CD4-positive, CD25-positive, alpha-beta regulatory T cell (primary cell): ENCODE measurements around the gene ITPKC. TPM values are rescaled to one million over a fixed set of nuclear protein-coding genes. Genes with fewer than 3 reads are reported as not detected.

Experiments used
- ATAC-seq, 2 donors: fragments of 150-1000 bp; cut with Tn5 transposase; one replicate each; pipeline ENCODE4 v1.10.0; 2021; ENCODE audit warnings: low read depth in 2 of 2, moderate number of reproducible peaks in 2 of 2, moderate library complexity in 1 of 2
- DNase-seq, 3 donors: peaks; one replicate each; pipeline versions ENCODE4 v3.0.0 to v3.0.0-alpha.2; 2012 to 2022; ENCODE audit warnings: mixed read lengths in 1 of 3
- H3K27ac ChIP-seq: one replicate; pipeline ENCODE4 v1.7.0; 2013; ENCODE audit warnings: mild to moderate bottlenecking, low read length; ENCODE audit not compliant: insufficient read depth, poor library complexity, severe bottlenecking
- H3K27me3 ChIP-seq: one replicate; pipeline ENCODE4 v1.7.0; 2013; ENCODE audit warnings: low read length; ENCODE audit not compliant: control insufficient read depth, insufficient read depth
- H3K36me3 ChIP-seq: one replicate; pipeline ENCODE4 v1.7.0; 2013; ENCODE audit warnings: mild to moderate bottlenecking, low read length, moderate library complexity; ENCODE audit not compliant: control insufficient read depth, insufficient read depth
- H3K4me1 ChIP-seq: 2 replicates; pipeline ENCODE4 v1.7.0; 2013; ENCODE audit warnings: mild to moderate bottlenecking, low read length; ENCODE audit not compliant: insufficient read depth, control insufficient read depth, poor library complexity, severe bottlenecking
- H3K4me3 ChIP-seq: one replicate; pipeline ENCODE4 v1.7.0; 2013; ENCODE audit warnings: low read depth, mild to moderate bottlenecking, low read length, moderate library complexity
- H3K9me3 ChIP-seq, 2 experiments: 1 replicate in 1 of 2; 2 replicates in 1 of 2; pipeline ENCODE4 v1.7.0; 2013; ENCODE audit warnings: low read length in 2 of 2, mild to moderate bottlenecking in 1 of 2, moderate library complexity in 1 of 2; ENCODE audit not compliant: control insufficient read depth in 2 of 2
- H3K27ac Mint-ChIP-seq, 3 donors: one replicate each; pipeline ENCODE4 v1.8.0; 2020 to 2022; ENCODE audit warnings: mild to moderate bottlenecking in 3 of 3, mixed read lengths in 3 of 3, moderate library complexity in 2 of 3
- H3K27me3 Mint-ChIP-seq: one replicate; pipeline ENCODE4 v1.8.0; 2022; ENCODE audit warnings: mild to moderate bottlenecking, mixed read lengths
- H3K36me3 Mint-ChIP-seq: one replicate; pipeline ENCODE4 v1.8.0; 2020; ENCODE audit warnings: mixed read lengths
- H3K4me1 Mint-ChIP-seq, 4 donors: one replicate each; pipeline ENCODE4 v1.8.0; 2020 to 2022; ENCODE audit warnings: mixed read lengths in 4 of 4, mild to moderate bottlenecking in 1 of 4
- H3K4me3 Mint-ChIP-seq, 4 donors: one replicate each; pipeline ENCODE4 v1.8.0; 2020 to 2022; ENCODE audit warnings: mild to moderate bottlenecking in 4 of 4, mixed read lengths in 4 of 4, moderate library complexity in 3 of 4
- H3K9me3 Mint-ChIP-seq, 7 donors: one replicate each; pipeline ENCODE4 v1.8.0; 2020 to 2022; ENCODE audit warnings: mixed read lengths in 7 of 7, mild to moderate bottlenecking in 3 of 7, moderate library complexity in 2 of 7
- polyA plus RNA-seq, 4 donors: library from polyadenylated mRNA; unstranded; fragments of 300-500 nt; fragmentation: Illumina TruSeq; gene quantifications; one replicate each; pipeline ENCODE4 v1.2.3, GENCODE V29; 2021
- total RNA-seq: library from RNA; stranded (reverse); gene quantifications from one replicate; pipeline ENCODE4 v1.2.3, GENCODE V29; 2022

Gene ITPKC
- total and polyA plus RNA-seq, 5 donors from 2014 or later, result 2.2 to 5.6 (median 4.5) TPM

DNA sequence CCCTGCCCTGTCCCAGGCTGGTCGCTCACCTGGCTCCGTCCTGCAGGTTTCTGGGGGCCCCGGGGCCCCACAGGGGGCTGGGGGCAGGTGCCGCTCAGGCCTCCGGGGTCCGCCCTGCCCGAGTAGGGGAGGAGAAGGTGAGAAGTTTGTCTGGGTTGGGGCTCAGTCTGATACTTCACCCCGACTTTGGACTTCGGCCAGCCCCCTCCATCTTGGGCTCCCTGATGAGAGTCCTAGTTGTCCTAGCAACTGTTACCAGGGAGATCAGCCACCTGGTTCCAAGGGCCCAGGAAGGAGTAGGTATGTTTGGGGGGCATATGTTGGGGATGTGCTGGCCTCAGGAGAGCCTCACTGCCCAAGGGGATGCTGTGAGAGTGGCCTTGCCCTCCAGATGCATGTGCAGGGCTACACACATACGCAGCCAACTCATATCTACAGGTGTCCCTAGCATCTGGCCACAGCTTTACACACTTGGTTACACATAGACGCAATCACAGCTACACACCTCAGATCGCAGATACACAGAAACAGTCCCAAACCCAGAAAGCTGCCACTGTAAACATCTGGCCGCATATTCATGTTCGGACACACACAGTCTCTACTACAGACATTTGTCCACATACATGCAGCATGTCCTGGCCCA lies 29.9 kb upstream of the ITPKC start:
- Histone ChIP-seq H3K9me3 (no peaks in the 10 kb centered on the region), H3K36me3 (no peaks in the 10 kb centered on the region), H3K27me3 (no peaks in the 10 kb centered on the region), H3K4me3 (no peak overlapping the region), H3K4me1 (peaks cover 12% of the 10 kb centered on the region), H3K27ac (no peak overlapping the region)
- no peaks in the 10 kb centered on the region for H3K9me3 Mint-ChIP-seq
- no peak for ATAC-seq
- DNase-seq, result no peak
- peaks cover 0 to 5% (median 1%) of the 10 kb centered on the region in 4 donors for H3K4me1 Mint-ChIP-seq
- no peak overlapping the region for H3K27ac Mint-ChIP-seq
- H3K36me3 Mint-ChIP-seq, result peaks cover 18% of the 10 kb centered on the region
- no peak overlapping the region for H3K4me3 Mint-ChIP-seq
- no peaks in the 10 kb centered on the region for H3K27me3 Mint-ChIP-seq

GRCh38 chr19:40687525-40688016 lies 29.3 kb upstream of the ITPKC start:
- no peaks in the 10 kb centered on the region for H3K9me3 Mint-ChIP-seq
- DNase-seq, result no peak
- Histone ChIP-seq H3K27ac (no peak overlapping the region), H3K4me3 (no peak overlapping the region), H3K27me3 (no peaks in the 10 kb centered on the region), H3K9me3 (no peaks in the 10 kb centered on the region), H3K4me1 (peaks cover 12% of the 10 kb centered on the region), H3K36me3 (no peaks in the 10 kb centered on the region)
- no peak overlapping the region for H3K4me3 Mint-ChIP-seq
- H3K36me3 Mint-ChIP-seq, result peaks cover 18% of the 10 kb centered on the region
- H3K27ac Mint-ChIP-seq, result no peak overlapping the region
- peaks cover 0 to 5% (median 3%) of the 10 kb centered on the region in 4 donors for H3K4me1 Mint-ChIP-seq
- H3K27me3 Mint-ChIP-seq, result no peaks in the 10 kb centered on the region
- ATAC-seq, result no peak

- peaks cover 12% of the 10 kb centered on the region for H3K4me1 ChIP-seq
- H3K9me3 ChIP-seq, result no peaks in the 10 kb centered on the region
- ATAC-seq (no peak), DNase-seq (no peak)
- Mint-ChIP-seq H3K9me3 (no peaks in the 10 kb centered on the region), H3K27me3 (no peaks in the 10 kb centered on the region), H3K27ac (no peak overlapping the region), H3K4me1 (peaks cover 0 to 5% (median 3%) of the 10 kb centered on the region in 4 donors), H3K4me3 (no peak overlapping the region), H3K36me3 (peaks cover 18% of the 10 kb centered on the region)
- H3K4me3 ChIP-seq, result no peak overlapping the region
- H3K27me3 ChIP-seq, result no peaks in the 10 kb centered on the region
- no peak overlapping the region for H3K27ac ChIP-seq
- no peaks in the 10 kb centered on the region for H3K36me3 ChIP-seq
Measured at GRCh38 chr19:40688309-40688708, 28.6 kb upstream of the ITPKC start.

- DNase-seq, result no peak
- no peaks in the 10 kb centered on the region for H3K36me3 ChIP-seq
- H3K27ac ChIP-seq, result no peak overlapping the region
- Mint-ChIP-seq H3K27ac (no peak overlapping the region), H3K4me1 (peaks cover 0 to 5% (median 3%) of the 10 kb centered on the region in 4 donors), H3K4me3 (no peak overlapping the region), H3K9me3 (no peaks in the 10 kb centered on the region), H3K27me3 (no peaks in the 10 kb centered on the region), H3K36me3 (peaks cover 18% of the 10 kb centered on the region)
- no peak for ATAC-seq
- no peak overlapping the region for H3K4me3 ChIP-seq
- H3K27me3 ChIP-seq, result no peaks in the 10 kb centered on the region
- peaks cover 12% of the 10 kb centered on the region for H3K4me1 ChIP-seq
- no peaks in the 10 kb centered on the region for H3K9me3 ChIP-seq
Measured at GRCh38 chr19:40688987-40689338, 27.9 kb upstream of the ITPKC start.

DNA sequence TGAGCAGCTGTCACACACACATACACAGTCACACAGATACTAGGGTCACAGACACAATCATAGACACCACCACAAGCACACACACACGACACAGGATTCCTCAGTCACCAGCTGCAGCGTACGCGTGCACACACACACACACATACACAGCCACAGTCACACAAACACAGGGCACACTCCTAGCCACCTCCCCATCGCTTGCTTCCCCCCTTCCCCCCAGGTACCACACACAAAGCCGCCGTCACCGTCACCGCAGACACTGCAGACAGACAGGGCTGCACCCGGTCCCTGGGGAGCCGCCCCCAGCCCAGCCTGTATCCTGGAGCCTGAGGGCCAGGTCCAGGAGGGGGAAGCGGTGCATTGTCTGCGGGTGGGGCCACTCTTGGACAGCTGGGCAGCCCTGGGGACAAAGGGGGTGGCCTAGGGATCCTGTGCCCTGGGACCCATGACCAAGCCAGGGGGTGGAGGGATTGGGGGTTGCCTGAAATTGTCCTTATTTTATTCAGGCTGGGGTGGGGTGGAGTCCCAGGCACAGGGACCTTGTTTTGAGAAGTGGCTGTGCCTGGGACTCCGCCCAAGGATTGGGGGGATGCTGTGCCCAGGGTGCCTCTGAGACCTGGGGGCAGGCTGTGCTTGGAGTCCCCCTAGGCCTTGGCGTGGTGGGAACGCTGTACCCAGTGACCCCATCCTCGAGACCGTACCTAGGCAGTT lies 27.4 kb upstream of the ITPKC start:
- no peaks in the 10 kb centered on the region for H3K9me3 Mint-ChIP-seq
- ATAC-seq, result no peak

GRCh38 chr19:40690050-40690692 lies 26.7 kb upstream of the ITPKC start, which contains the start of gene NUMBL:
TSS of gene NUMBL (minus strand) at chr19:40690651. CDS start at chr19:40690483, 168 bp downstream.
- DNase-seq, result no peak
- peaks cover 4% of the 10 kb centered on the region for H3K36me3 ChIP-seq
- no peaks in the 10 kb centered on the region for H3K27me3 Mint-ChIP-seq
- peak within 1 kb of the TSS; percentile 65 to 96 (median 92) for H3K27ac Mint-ChIP-seq
- peak within 1 kb of the TSS; percentile 44 for H3K27ac ChIP-seq
- H3K36me3 Mint-ChIP-seq, result peaks cover 12% of the 10 kb centered on the region
- H3K4me1 Mint-ChIP-seq, result peaks cover 0 to 5% (median 3%) of the 10 kb centered on the region in 4 donors
- H3K9me3 ChIP-seq, result no peaks in the 10 kb centered on the region
- no peak within 1 kb of the TSS for H3K4me3 ChIP-seq
- H3K27me3 ChIP-seq, result no peaks in the 10 kb centered on the region
- no peaks in the 10 kb centered on the region for H3K9me3 Mint-ChIP-seq
- ATAC-seq, result peak in 1 of 2 donors; percentile 29
- H3K4me3 Mint-ChIP-seq, result peak within 1 kb of the TSS; percentile 89 to 93 (median 91)
- peaks cover 12% of the 10 kb centered on the region for H3K4me1 ChIP-seq

More for the DNA sequence above, 27.4 kb upstream of the ITPKC start:
- DNase-seq, result no peak
- Histone ChIP-seq H3K9me3 (no peaks in the 10 kb centered on the region), H3K27ac (no peak overlapping the region), H3K27me3 (no peaks in the 10 kb centered on the region), H3K4me1 (peaks cover 12% of the 10 kb centered on the region), H3K36me3 (peaks cover 2% of the 10 kb centered on the region), H3K4me3 (no peak overlapping the region)
- Mint-ChIP-seq H3K4me1 (peaks cover 0 to 5% (median 3%) of the 10 kb centered on the region in 4 donors), H3K27me3 (no peaks in the 10 kb centered on the region), H3K4me3 (peak overlapping the region in 2 of 4 donors; percentile 39 to 63), H3K36me3 (peaks cover 15% of the 10 kb centered on the region), H3K27ac (no peak overlapping the region)

DNA sequence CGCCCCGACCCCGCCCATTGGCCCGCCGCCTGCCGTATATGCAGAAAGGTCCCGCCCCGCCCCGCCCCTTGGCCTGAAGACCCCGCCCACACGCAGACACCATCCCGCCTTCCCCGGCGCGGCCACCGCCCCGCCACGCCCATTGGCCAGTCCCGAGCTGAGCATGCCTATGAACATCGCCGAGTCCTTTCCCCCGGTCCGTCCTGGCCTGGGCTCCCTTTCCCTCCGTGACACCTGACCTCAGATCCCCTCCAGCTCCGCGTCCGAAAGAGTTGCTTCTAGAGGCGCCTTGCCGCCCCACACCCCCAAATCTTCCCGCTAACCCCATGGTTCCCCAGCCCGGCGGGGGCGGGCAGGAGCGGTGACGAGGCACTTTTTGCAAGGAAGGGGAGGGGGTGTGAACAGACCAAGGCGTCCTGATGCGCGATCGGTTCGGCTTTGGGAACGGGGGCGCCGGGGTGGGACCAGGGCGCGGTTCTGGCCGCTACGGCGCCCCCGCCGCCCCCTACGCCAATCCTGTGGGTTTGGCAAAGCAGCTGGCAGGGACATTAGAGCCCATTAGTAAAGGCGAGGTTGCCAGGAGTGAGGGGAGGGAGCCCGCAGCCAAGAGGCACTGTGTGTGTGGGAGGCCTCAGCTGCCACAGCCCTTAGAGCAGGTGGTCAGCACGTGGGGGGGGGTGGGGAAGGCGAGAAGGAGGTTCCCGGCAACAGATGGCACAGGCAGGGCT lies 26.1 kb upstream of the ITPKC start:
- Mint-ChIP-seq H3K27me3 (no peaks in the 10 kb centered on the region), H3K27ac (peak overlapping the region; percentile 65 to 96 (median 92)), H3K36me3 (peaks cover 5% of the 10 kb centered on the region), H3K4me3 (peak overlapping the region; percentile 89 to 93 (median 91)), H3K4me1 (peaks cover 0 to 5% (median 3%) of the 10 kb centered on the region in 4 donors), H3K9me3 (no peaks in the 10 kb centered on the region)
- peak; percentile 85 to 87 for ATAC-seq
- Histone ChIP-seq H3K4me1 (peaks cover 12% of the 10 kb centered on the region), H3K4me3 (no peak overlapping the region), H3K36me3 (peaks cover 11% of the 10 kb centered on the region), H3K27me3 (no peaks in the 10 kb centered on the region), H3K27ac (peak overlapping the region; percentile 44), H3K9me3 (no peaks in the 10 kb centered on the region)
- DNase-seq, result peak; percentile 77 to 91 (median 85)
